Neural crest cell (in vitro differentiated cells): ENCODE results near the gene PTPRB. TPM values are rescaled to one million over a fixed set of nuclear protein-coding genes. Genes with fewer than 3 reads are reported as not detected.
A peak's percentile ranks its signal among the peaks of the same experiment; 100 is the strongest.

ENCODE experiments used
- DNase-seq: peaks from one replicate; pipeline ENCODE4 v3.0.0; 2021; ENCODE audit warnings: low read depth, mixed read lengths, low spot score
- H3K27ac Mint-ChIP-seq: one replicate; pipeline ENCODE4 v1.8.0; 2021; ENCODE audit warnings: mild to moderate bottlenecking, mixed read lengths; ENCODE audit not compliant: unreplicated experiment
- H3K27me3 Mint-ChIP-seq: 2 replicates; pipeline ENCODE4 v1.8.0; 2021; ENCODE audit warnings: low read depth, mild to moderate bottlenecking, mixed read lengths
- H3K36me3 Mint-ChIP-seq: 2 replicates; pipeline ENCODE4 v1.8.0; 2021; ENCODE audit warnings: low read depth, mild to moderate bottlenecking, mixed read lengths
- H3K4me1 Mint-ChIP-seq: 2 replicates; pipeline ENCODE4 v1.8.0; 2021; ENCODE audit warnings: mixed read lengths
- H3K4me3 Mint-ChIP-seq: one replicate; pipeline ENCODE4 v1.8.0; 2021; ENCODE audit warnings: mild to moderate bottlenecking, mixed read lengths
- H3K9me3 Mint-ChIP-seq: 2 replicates; pipeline ENCODE4 v1.8.0; 2021; ENCODE audit warnings: mixed read lengths
- total RNA-seq: library from RNA; stranded (reverse); gene quantifications from 2 replicates; pipeline ENCODE4 v1.2.1, GENCODE V29; 2021
- TF ChIP-seq, protein P1 (sequence below): fragments of 200-600 bp; sonication (generic); conservative IDR thresholded peaks from 2 replicates; pipeline ENCODE4 v1.5.0; 2021; ENCODE audit warnings: antibody characterized with exemption, mild to moderate bottlenecking

The PTPRB gene
- total RNA-seq, 1 donor from 2014 or later = 0.93 TPM

DNA sequence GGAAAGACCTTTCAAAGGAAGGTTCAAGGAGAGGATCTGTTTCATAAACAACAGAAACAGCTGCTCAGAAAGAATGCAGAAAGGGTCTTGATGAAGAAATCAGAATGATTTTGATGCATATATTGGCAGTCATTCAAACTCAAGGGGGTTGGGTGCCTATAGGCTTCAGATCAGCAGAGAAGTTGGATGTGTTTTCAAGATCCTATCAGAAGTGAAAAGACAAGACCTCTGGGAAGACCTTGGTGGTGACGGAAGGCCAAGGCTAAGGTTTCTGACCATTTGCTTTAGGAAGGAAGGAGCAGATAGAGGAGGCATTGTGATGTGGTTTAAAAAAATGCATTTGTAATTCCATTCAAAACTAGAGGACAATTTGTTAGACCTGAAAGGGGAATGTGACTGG is 15.2 kb upstream of the PTPRB start:
- Mint-ChIP-seq H3K36me3 (no peaks in the 10 kb centered on the region), H3K9me3 (no peaks in the 10 kb centered on the region), H3K4me3 (no peak overlapping the region), H3K27ac (no peak overlapping the region), H3K27me3 (no peaks in the 10 kb centered on the region), H3K4me1 (no peaks in the 10 kb centered on the region)
- TF ChIP-seq, protein P1, sequence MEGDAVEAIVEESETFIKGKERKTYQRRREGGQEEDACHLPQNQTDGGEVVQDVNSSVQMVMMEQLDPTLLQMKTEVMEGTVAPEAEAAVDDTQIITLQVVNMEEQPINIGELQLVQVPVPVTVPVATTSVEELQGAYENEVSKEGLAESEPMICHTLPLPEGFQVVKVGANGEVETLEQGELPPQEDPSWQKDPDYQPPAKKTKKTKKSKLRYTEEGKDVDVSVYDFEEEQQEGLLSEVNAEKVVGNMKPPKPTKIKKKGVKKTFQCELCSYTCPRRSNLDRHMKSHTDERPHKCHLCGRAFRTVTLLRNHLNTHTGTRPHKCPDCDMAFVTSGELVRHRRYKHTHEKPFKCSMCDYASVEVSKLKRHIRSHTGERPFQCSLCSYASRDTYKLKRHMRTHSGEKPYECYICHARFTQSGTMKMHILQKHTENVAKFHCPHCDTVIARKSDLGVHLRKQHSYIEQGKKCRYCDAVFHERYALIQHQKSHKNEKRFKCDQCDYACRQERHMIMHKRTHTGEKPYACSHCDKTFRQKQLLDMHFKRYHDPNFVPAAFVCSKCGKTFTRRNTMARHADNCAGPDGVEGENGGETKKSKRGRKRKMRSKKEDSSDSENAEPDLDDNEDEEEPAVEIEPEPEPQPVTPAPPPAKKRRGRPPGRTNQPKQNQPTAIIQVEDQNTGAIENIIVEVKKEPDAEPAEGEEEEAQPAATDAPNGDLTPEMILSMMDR = no peak
- DNase-seq = no peak

- Mint-ChIP-seq H3K27ac (no peak overlapping the region), H3K27me3 (peaks cover 3% of the 10 kb centered on the region), H3K4me3 (no peak overlapping the region), H3K36me3 (no peaks in the 10 kb centered on the region), H3K9me3 (no peaks in the 10 kb centered on the region), H3K4me1 (peaks cover 17% of the 10 kb centered on the region)
- TF ChIP-seq, protein P1 = no peak
- DNase-seq = no peak
These were observed 11.6 kb upstream of the PTPRB start for GRCh38 chr12:70648831-70649230.

DNA sequence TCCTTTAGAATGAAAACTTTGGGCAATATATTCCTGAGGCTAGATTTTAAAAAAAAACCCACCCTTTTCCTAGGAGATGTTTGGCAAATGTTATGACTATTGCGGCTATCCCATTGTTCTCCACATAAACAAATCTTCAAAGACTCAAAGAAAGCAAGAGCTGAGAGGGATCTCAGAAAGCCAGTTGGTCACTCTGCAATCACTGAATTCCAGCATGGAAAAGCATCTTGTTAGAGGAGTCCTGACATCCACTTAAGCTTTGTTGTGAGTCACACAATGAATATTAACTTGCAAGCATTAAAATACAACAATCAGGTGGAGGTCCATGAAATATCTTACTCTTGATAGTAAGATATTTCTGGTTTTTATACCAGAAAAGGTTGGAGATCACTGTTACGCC is 11.0 kb upstream of the PTPRB start:
- Mint-ChIP-seq H3K36me3 (no peaks in the 10 kb centered on the region), H3K4me3 (no peak overlapping the region), H3K27me3 (peaks cover 3% of the 10 kb centered on the region), H3K27ac (no peak overlapping the region), H3K4me1 (peaks cover 17% of the 10 kb centered on the region), H3K9me3 (no peaks in the 10 kb centered on the region)
- TF ChIP-seq, protein P1 = no peak
- DNase-seq = no peak

DNA sequence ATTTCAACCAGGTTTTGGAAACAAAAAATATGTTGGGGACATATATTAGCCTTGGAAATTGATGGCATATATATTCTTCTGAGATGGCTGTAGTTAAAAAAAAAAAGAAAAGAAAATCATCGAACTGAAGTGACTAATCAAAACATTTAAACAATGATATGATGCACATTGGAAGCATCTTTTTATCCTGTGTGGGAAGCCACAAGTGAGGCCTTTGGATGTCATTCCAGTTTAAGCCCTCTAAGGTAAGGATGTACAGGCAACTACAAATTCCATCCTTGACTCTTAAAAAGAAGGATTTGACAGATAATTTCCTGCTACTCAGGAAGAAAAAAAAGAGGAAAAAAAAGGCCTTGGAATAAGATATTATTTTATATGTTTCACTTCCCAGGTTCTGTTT is 9.6 kb upstream of the PTPRB start:
- H3K4me3 Mint-ChIP-seq = no peak overlapping the region
- TF ChIP-seq, protein P1 = no peak
- no peaks in the 10 kb centered on the region for H3K9me3 Mint-ChIP-seq
- peaks cover 17% of the 10 kb centered on the region for H3K4me1 Mint-ChIP-seq
- H3K27ac Mint-ChIP-seq = no peak overlapping the region
- peaks cover 3% of the 10 kb centered on the region for H3K27me3 Mint-ChIP-seq
- H3K36me3 Mint-ChIP-seq = no peaks in the 10 kb centered on the region
- no peak for DNase-seq

GRCh38 chr12:70645494-70646317 is 8.5 kb upstream of the PTPRB start:
- H3K4me1 Mint-ChIP-seq = peaks cover 17% of the 10 kb centered on the region
- no peak for DNase-seq
- H3K4me3 Mint-ChIP-seq = no peak overlapping the region
- no peaks in the 10 kb centered on the region for H3K9me3 Mint-ChIP-seq
- H3K27me3 Mint-ChIP-seq = peaks cover 3% of the 10 kb centered on the region
- no peaks in the 10 kb centered on the region for H3K36me3 Mint-ChIP-seq
- TF ChIP-seq, protein P1 = no peak
- peak overlapping the region; percentile 9 for H3K27ac Mint-ChIP-seq
